B cell (primary cell): ENCODE results near the gene TIMM17A. TPM values are rescaled to one million over a fixed set of nuclear protein-coding genes. Genes with fewer than 3 reads are reported as not detected.

ENCODE experiments used
- ATAC-seq: fragments of 200-7000 bp; cut with Tn5 transposase; one replicate; pipeline ENCODE4 v1.10.0; 2021; ENCODE audit warnings: low read depth, mild to moderate bottlenecking, moderate number of reproducible peaks, moderate library complexity
- CTCF ChIA-PET: fragments of 350-600 bp; sonication (Branson Sonifier 250); formaldehyde crosslinking; loops from one replicate; lab custom pipeline; 2021; ENCODE audit warnings: antibody characterized with exemption, inconsistent platforms; lab: Charles Lee
- POLR2A ChIA-PET: fragments of 350-600 bp; sonication (Branson Sonifier 250); formaldehyde crosslinking; loops from one replicate; lab custom pipeline; 2021; ENCODE audit warnings: antibody characterized with exemption; lab: Charles Lee
- DNase-seq: peaks from one replicate; pipeline ENCODE4 v3.0.0; 2013
- H2AFZ ChIP-seq: 2 replicates; pipeline ENCODE4 v1.6.1; 2012; ENCODE audit warnings: mild to moderate bottlenecking, low read depth, low read length; ENCODE audit not compliant: insufficient read depth, poor library complexity, severe bottlenecking
- H3K27ac ChIP-seq, 2 donors: 1 replicate in 1 of 2; 2 replicates in 1 of 2; pipeline ENCODE4 v1.5.1; 2012 to 2013; ENCODE audit warnings: low read length in 2 of 2, mild to moderate bottlenecking in 2 of 2, moderate library complexity in 1 of 2
- H3K27me3 ChIP-seq, 4 experiments: fragments of 200-600 bp in 1 of 4; sonication (generic) in 1 of 4; replicated peaks in 1 of 4; 1 replicate in 2 of 4; 2 replicates in 2 of 4; pipeline versions ENCODE4 v1.6.1 to v1.7.0; 2013 to 2016; ENCODE audit warnings: low read length in 3 of 4, mild to moderate bottlenecking in 2 of 4, mixed read lengths in 1 of 4, moderate library complexity in 1 of 4; ENCODE audit not compliant: insufficient read depth in 4 of 4, control insufficient read depth in 3 of 4; ENCODE audit errors: control extremely low read depth in 1 of 4
- H3K36me3 ChIP-seq, 2 experiments: replicated peaks in 1 of 2; 1 replicate in 1 of 2; 2 replicates in 1 of 2; pipeline versions ENCODE4 v1.6.1 to v1.7.1; 2013; ENCODE audit warnings: low read length in 1 of 2; ENCODE audit not compliant: insufficient read depth in 2 of 2, control insufficient read depth in 1 of 2; ENCODE audit errors: control extremely low read depth in 1 of 2, extremely low read depth in 1 of 2
- H3K4me1 ChIP-seq, 2 donors: fragments of 200-600 bp in 1 of 2; sonication (generic) in 1 of 2; 1 replicate in 1 of 2; 2 replicates in 1 of 2; pipeline versions ENCODE4 v1.5.1 to v1.6.1; 2013 to 2017; ENCODE audit warnings: low read length in 2 of 2; ENCODE audit not compliant: control insufficient read depth in 2 of 2, insufficient read depth in 2 of 2
- H3K4me2 ChIP-seq: replicated peaks from 2 replicates; pipeline ENCODE3; 2012; ENCODE audit warnings: mild to moderate bottlenecking, low read depth, low read length; ENCODE audit not compliant: poor library complexity, severe bottlenecking
- H3K4me3 ChIP-seq, 5 experiments: fragments of 200-600 bp in 1 of 5; sonication (generic) in 1 of 5; 1 replicate in 3 of 5; 2 replicates in 2 of 5; pipeline versions ENCODE4 v1.5.1 to v1.7.0; 2011 to 2016; ENCODE audit warnings: low read length in 4 of 5, mild to moderate bottlenecking in 4 of 5, low read depth in 2 of 5, control low read depth in 1 of 5, moderate library complexity in 1 of 5; ENCODE audit not compliant: insufficient read depth in 1 of 5; ENCODE audit errors: control extremely low read depth in 1 of 5, extremely low read depth in 1 of 5
- H3K79me2 ChIP-seq: fragments of 200-600 bp; sonication (generic); one replicate; pipeline ENCODE4 v1.6.0; 2016; ENCODE audit warnings: low read length; ENCODE audit not compliant: control insufficient read depth, insufficient read depth
- H3K9ac ChIP-seq: fragments of 200-600 bp; sonication (generic); 2 replicates; pipeline ENCODE4 v1.6.1; 2017; ENCODE audit warnings: mild to moderate bottlenecking, low read length, moderate library complexity
- H3K9me3 ChIP-seq, 3 donors: one replicate each; pipeline versions ENCODE4 v1.6.1 to v1.7.1; 2013; ENCODE audit warnings: low read length in 2 of 3; ENCODE audit not compliant: control insufficient read depth in 2 of 3, insufficient read depth in 1 of 3; ENCODE audit errors: control extremely low read depth in 1 of 3
- H4K20me1 ChIP-seq: 2 replicates; pipeline ENCODE4 v1.6.0; 2012; ENCODE audit warnings: mild to moderate bottlenecking, low read length; ENCODE audit not compliant: insufficient read depth, control insufficient read depth, poor library complexity, severe bottlenecking
- H3K27ac Mint-ChIP-seq: one replicate; pipeline ENCODE4 v1.8.0; 2021; ENCODE audit warnings: mixed read lengths
- H3K27me3 Mint-ChIP-seq: one replicate; pipeline ENCODE4 v1.8.0; 2021; ENCODE audit warnings: mixed read lengths
- H3K4me1 Mint-ChIP-seq: one replicate; pipeline ENCODE4 v1.8.0; 2021; ENCODE audit warnings: mixed read lengths
- H3K4me3 Mint-ChIP-seq: one replicate; pipeline ENCODE4 v1.8.0; 2021; ENCODE audit warnings: mixed read lengths
- H3K9me3 Mint-ChIP-seq: one replicate; pipeline ENCODE4 v1.8.0; 2022; ENCODE audit warnings: mixed read lengths; ENCODE audit not compliant: insufficient read depth
- EZH2 ChIP-seq: IDR thresholded peaks from 2 replicates; pipeline ENCODE4 v1.6.1; 2012; ENCODE audit warnings: borderline replicate concordance, low read depth, mild to moderate bottlenecking, moderate library complexity, low read length; ENCODE audit not compliant: insufficient read depth, poor library complexity, severe bottlenecking
- WGBS: methylation state at CpG from one replicate; pipeline ENCODE4 v1.1.5; 2013; ENCODE audit warnings: missing lambda C conversion rate; ENCODE audit not compliant: insufficient coverage; 5-methylcytosine and 5-hydroxymethylcytosine counted together
- intact Hi-C: fragments of 100-400 bp; cut with micrococcal nuclease; formaldehyde crosslinking; loops from one replicate; pipeline ENCODE4 v1.10.0; 2022
- polyA plus RNA-seq: library from polyadenylated mRNA; depleted of rRNA; stranded (reverse); fragments of >200 nt; gene quantifications from 2 replicates; pipeline ENCODE4 v1.2.3, GENCODE V29; 2012
- total RNA-seq, 2 donors: library from RNA; stranded (reverse); fragments of 120-200 nt in 1 of 2; gene quantifications; 1 replicate in 1 of 2; 2 replicates in 1 of 2; pipeline versions ENCODE4 v1.2.3 to v1.2.4, GENCODE V29; 2013 to 2022
- TF ChIP-seq, protein P1 (sequence below): fragments of 200-600 bp; IDR thresholded peaks from one replicate; pipeline ENCODE4 v1.8.0; 2022; ENCODE audit warnings: antibody characterized with exemption, mild to moderate bottlenecking

TIMM17A gene
- total and polyA plus RNA-seq, 2 donors (not counting 1 experiment from before 2014, with no cell fraction given): 13.7 to 31.5 TPM

- no peak for DNase-seq
- Mint-ChIP-seq H3K27ac (no peak overlapping the region), H3K4me1 (no peaks in the 10 kb centered on the region), H3K27me3 (peaks cover 14% of the 10 kb centered on the region), H3K9me3 (no peaks in the 10 kb centered on the region), H3K4me3 (no peak overlapping the region)
- CTCF ChIA-PET: interaction anchor here (2.1 kb wide), 1 partner anchor 16 kb away, joined by 4 read pairs; no protein-coding TSS in a partner anchor
- POLR2A ChIA-PET: no interaction called here
- no peaks in the 10 kb centered on the region for H3K79me2 ChIP-seq
- WGBS: 94% methylated on average over 14 of the region's 21 CpGs
- H3K27ac ChIP-seq: no peak overlapping the region
- intact Hi-C loops: no loop called here
- no peaks in the 10 kb centered on the region for H4K20me1 ChIP-seq
- no peaks in the 10 kb centered on the region for H3K9me3 ChIP-seq
- no peaks in the 10 kb centered on the region for H3K36me3 ChIP-seq
- no peak overlapping the region for H3K4me3 ChIP-seq
- no peaks in the 10 kb centered on the region for H3K4me1 ChIP-seq
- no peak for ATAC-seq
- no peak overlapping the region for H2AFZ ChIP-seq
- no peak overlapping the region for H3K4me2 ChIP-seq
- no peak overlapping the region for H3K9ac ChIP-seq
- H3K27me3 ChIP-seq: no peaks in the 10 kb centered on the region
- TF ChIP-seq, protein P1, sequence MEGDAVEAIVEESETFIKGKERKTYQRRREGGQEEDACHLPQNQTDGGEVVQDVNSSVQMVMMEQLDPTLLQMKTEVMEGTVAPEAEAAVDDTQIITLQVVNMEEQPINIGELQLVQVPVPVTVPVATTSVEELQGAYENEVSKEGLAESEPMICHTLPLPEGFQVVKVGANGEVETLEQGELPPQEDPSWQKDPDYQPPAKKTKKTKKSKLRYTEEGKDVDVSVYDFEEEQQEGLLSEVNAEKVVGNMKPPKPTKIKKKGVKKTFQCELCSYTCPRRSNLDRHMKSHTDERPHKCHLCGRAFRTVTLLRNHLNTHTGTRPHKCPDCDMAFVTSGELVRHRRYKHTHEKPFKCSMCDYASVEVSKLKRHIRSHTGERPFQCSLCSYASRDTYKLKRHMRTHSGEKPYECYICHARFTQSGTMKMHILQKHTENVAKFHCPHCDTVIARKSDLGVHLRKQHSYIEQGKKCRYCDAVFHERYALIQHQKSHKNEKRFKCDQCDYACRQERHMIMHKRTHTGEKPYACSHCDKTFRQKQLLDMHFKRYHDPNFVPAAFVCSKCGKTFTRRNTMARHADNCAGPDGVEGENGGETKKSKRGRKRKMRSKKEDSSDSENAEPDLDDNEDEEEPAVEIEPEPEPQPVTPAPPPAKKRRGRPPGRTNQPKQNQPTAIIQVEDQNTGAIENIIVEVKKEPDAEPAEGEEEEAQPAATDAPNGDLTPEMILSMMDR: no peak
Measured at GRCh38 chr1:202016811-202017748, 61.8 kb downstream of the TIMM17A start.

- Histone ChIP-seq H3K4me3 (no peak overlapping the region), H4K20me1 (no peaks in the 10 kb centered on the region), H2AFZ (no peak overlapping the region), H3K9ac (no peak overlapping the region), H3K9me3 (no peaks in the 10 kb centered on the region), H3K36me3 (no peaks in the 10 kb centered on the region), H3K4me1 (no peaks in the 10 kb centered on the region), H3K79me2 (no peaks in the 10 kb centered on the region), H3K27ac (no peak overlapping the region), H3K4me2 (no peak overlapping the region), H3K27me3 (no peaks in the 10 kb centered on the region)
- WGBS: 83% methylated on average over 17 of the region's 18 CpGs
- intact Hi-C loops: no loop called here
- H3K27ac Mint-ChIP-seq: no peak overlapping the region
- CTCF ChIA-PET: no interaction called here
- no peak for DNase-seq
- TF ChIP-seq, protein P1: no peak
- no peak for TF ChIP-seq EZH2
- peaks cover 16% of the 10 kb centered on the region for H3K27me3 Mint-ChIP-seq
- POLR2A ChIA-PET: no interaction called here
- ATAC-seq: no peak
- H3K4me1 Mint-ChIP-seq: no peaks in the 10 kb centered on the region
- H3K4me3 Mint-ChIP-seq: no peak overlapping the region
- H3K9me3 Mint-ChIP-seq: no peaks in the 10 kb centered on the region
Measured at GRCh38 chr1:202017749-202018467, 62.6 kb downstream of the TIMM17A start.
